Left lung (tissue), 10 donors: ENCODE measurements around the gene GRIN2D. TPM values are rescaled to one million over a fixed set of nuclear protein-coding genes. Genes with fewer than 3 reads are reported as not detected.
"Not testable (repeated sequence)": the region's sequence is repeated elsewhere in the genome, so short reads cannot be mapped to it uniquely, and the experiment has no call there.

Source experiments
- ATAC-seq: fragments of 200-7000 bp; cut with Tn5 transposase; one replicate; pipeline ENCODE4 v1.9.1; 2020; ENCODE audit warnings: moderate library complexity
- DNase-seq, 4 donors: peaks; one replicate each; pipeline ENCODE4 v3.0.0-alpha.2; 2013 to 2020
- H3K27ac ChIP-seq, 2 donors: fragments of 200-600 bp; sonication (generic) in 1 of 2; one replicate each; pipeline versions ENCODE4 v1.5.0 to v1.8.0; 2020 to 2021
- H3K27me3 ChIP-seq, 2 donors: fragments of 200-600 bp; sonication (generic) in 1 of 2; one replicate each; pipeline versions ENCODE4 v1.5.0 to v1.8.0; 2020 to 2021
- H3K36me3 ChIP-seq, 2 donors: fragments of 200-600 bp; sonication (generic) in 1 of 2; one replicate each; pipeline versions ENCODE4 v1.5.0 to v1.8.0; 2020 to 2021
- H3K4me1 ChIP-seq, 2 donors: fragments of 200-600 bp; one replicate each; pipeline ENCODE4 v1.8.0; 2021
- H3K4me3 ChIP-seq, 2 donors: fragments of 200-600 bp; sonication (generic) in 1 of 2; one replicate each; pipeline versions ENCODE4 v1.5.0 to v1.8.0; 2020 to 2021; ENCODE audit warnings: mild to moderate bottlenecking in 1 of 2
- H3K9me3 ChIP-seq, 2 donors: fragments of 200-600 bp; sonication (generic) in 1 of 2; one replicate each; pipeline versions ENCODE4 v1.5.0 to v1.8.0; 2020 to 2021
- CTCF ChIP-seq, 2 donors: fragments of 200-600 bp; sonication (generic) in 1 of 2; IDR thresholded peaks; one replicate each; pipeline versions ENCODE4 v1.5.0 to v1.8.0; 2021; ENCODE audit warnings: antibody characterized with exemption in 2 of 2
- intact Hi-C, 2 donors: fragments of 100-400 bp; cut with DNase I; formaldehyde crosslinking; loops; one replicate each; pipeline versions ENCODE4 v1.11.2 to v1.14.2; 2022
- polyA plus RNA-seq, 6 donors: library from polyadenylated mRNA; unstranded; fragments of 120-200 nt; gene quantifications; one replicate each; pipeline ENCODE4 v1.2.1, GENCODE V29; 2013; ENCODE audit not compliant: insufficient read length in 6 of 6
- total RNA-seq, 2 donors: library from RNA; stranded (reverse); fragmentation: NEBNext Ultra II Directional; extraction: Animal tissue kit (Norgen Biotek cat#: 25700); gene quantifications; one replicate each; pipeline ENCODE4 v1.2.1, GENCODE V29; 2021
- donor health status: DM: no; HTN: yes; CAD: no.
- donor health status: DM: no; HTN: no; CAD: no.

GRIN2D gene
- total and polyA plus RNA-seq, 8 donors = 0.25 to 1.3 (median 0.34) TPM

GRCh38 chr19:48390188-48391099, 3.0 kb upstream of the GRIN2D start:
- Histone ChIP-seq H3K4me1 (peaks cover 0 to 24% of the 10 kb centered on the region in 2 donors), H3K27ac (peak overlapping the region; percentile 82 to 84), H3K9me3 (no peaks in the 10 kb centered on the region), H3K36me3 (peaks cover 0 to 41% of the 10 kb centered on the region in 2 donors), H3K4me3 (peak overlapping the region; percentile 76 to 86), H3K27me3 (peaks cover 22 to 33% of the 10 kb centered on the region in 2 donors)
- intact Hi-C loops = no loop called here
- peak; percentile 60 to 91 (median 72) for DNase-seq
- peak; percentile 60 to 70 for TF ChIP-seq CTCF (IDR thresholded peaks at IDR 0.05)
- peak; percentile 88 for ATAC-seq

GRCh38 chr19:48391100-48392005, 2.1 kb upstream of the GRIN2D start, which contains the start of gene KDELR1:
KDELR1 (minus strand) TSS chr19:48391551; CDS start chr19:48391358, 193 bp downstream.
- H3K4me3 ChIP-seq = peak within 1 kb of the TSS; percentile 76 to 86
- peaks cover 0 to 24% of the 10 kb centered on the region in 2 donors for H3K4me1 ChIP-seq
- no peaks in the 10 kb centered on the region for H3K9me3 ChIP-seq
- peaks cover 31 to 42% of the 10 kb centered on the region in 2 donors for H3K27me3 ChIP-seq
- peaks cover 0 to 32% of the 10 kb centered on the region in 2 donors for H3K36me3 ChIP-seq
- intact Hi-C loops = no loop called here
- peak; percentile 98 for ATAC-seq
- peak; percentile 84 to 92 (median 85) for DNase-seq
- peak within 1 kb of the TSS; percentile 82 to 84 for H3K27ac ChIP-seq
- peak; percentile 90 to 91 for TF ChIP-seq CTCF (IDR thresholded peaks at IDR 0.05)

- intact Hi-C loops, DNase-seq, H3K4me3 ChIP-seq, ATAC-seq, H3K27ac ChIP-seq, H3K9me3 ChIP-seq: not testable (repeated sequence)
- peaks cover 38 to 48% of the 10 kb centered on the region in 2 donors for H3K27me3 ChIP-seq
- H3K4me1 ChIP-seq = peaks cover 0 to 28% of the 10 kb centered on the region in 2 donors
- peaks cover 0 to 26% of the 10 kb centered on the region in 2 donors for H3K36me3 ChIP-seq
Observed at GRCh38 chr19:48392006-48392344, 1.5 kb upstream of the GRIN2D start.

GRCh38 chr19:48392860-48393558, 459 bp upstream of the GRIN2D start:
- no peak for DNase-seq
- no peak overlapping the region for H3K27ac ChIP-seq
- H3K4me3 ChIP-seq = no peak overlapping the region
- H3K9me3 ChIP-seq = no peaks in the 10 kb centered on the region
- TF ChIP-seq CTCF (IDR thresholded peaks at IDR 0.05) = no peak
- peaks cover 0 to 38% of the 10 kb centered on the region in 2 donors for H3K4me1 ChIP-seq
- peaks cover 0 to 16% of the 10 kb centered on the region in 2 donors for H3K36me3 ChIP-seq
- ATAC-seq = no peak
- intact Hi-C loops = no loop called here
- peaks cover 44 to 59% of the 10 kb centered on the region in 2 donors for H3K27me3 ChIP-seq
